ENCODE results near the gene LAMA5.

DNA sequence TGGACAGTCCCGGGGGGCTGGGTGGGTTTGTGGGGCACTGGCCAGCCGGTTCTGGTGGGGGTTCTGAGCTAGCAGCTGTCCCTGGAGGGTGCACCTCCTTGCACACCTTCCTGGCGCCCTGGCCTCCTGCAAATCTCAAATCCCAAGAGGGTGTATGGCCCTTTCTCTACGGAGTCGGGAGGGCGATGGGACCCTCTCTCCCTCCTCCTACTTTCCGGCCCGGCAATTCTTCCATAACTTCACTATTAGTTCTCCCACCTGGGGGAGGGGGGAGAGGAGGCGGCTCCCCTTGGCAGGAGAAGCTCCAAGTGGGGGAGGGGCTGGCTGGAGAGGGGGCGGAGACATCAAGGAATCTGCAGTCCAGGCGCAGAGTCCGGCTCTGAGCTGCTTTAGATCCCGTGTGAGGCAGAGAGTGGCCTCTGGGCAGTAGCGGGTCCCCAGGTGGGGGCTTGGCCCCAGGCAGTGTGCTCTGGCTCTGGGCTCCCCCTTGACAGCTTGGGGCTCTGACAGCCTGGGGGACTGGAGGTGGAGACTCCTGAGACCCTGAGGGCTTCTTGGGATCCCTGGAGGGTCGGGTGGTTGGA, 1.4 kb upstream of the LAMA5 start:
- TF ChIP-seq CTCF (IDR thresholded peaks at IDR 0.05), result no peak
- TF ChIP-seq POLR2AphosphoS5 (IDR thresholded peaks at IDR 0.05), result no peak

Measured in breast epithelium (tissue), 3 donors.